PFSK-1 (cell line): Measurements from ENCODE around the gene CREG1.

Experiments
- FOXP2 ChIP-seq: optimal IDR thresholded peaks from 2 replicates; pipeline ENCODE3; 2011; ENCODE audit warnings: borderline replicate concordance, control low read depth, inconsistent platforms; ENCODE audit not compliant: insufficient read depth; ENCODE audit errors: extremely low read length, extremely low read depth
- POLR2AphosphoS5 ChIP-seq: IDR thresholded peaks from 2 replicates; pipeline ENCODE4 v1.6.1; 2012; ENCODE audit warnings: low read depth, mild to moderate bottlenecking, control low read depth, low read length, moderate library complexity
- REST ChIP-seq, 2 experiments: IDR thresholded peaks; 2 replicates each; pipeline versions ENCODE4 v1.6.1 to v1.8.0; 2011 to 2012; ENCODE audit warnings: low read depth in 2 of 2, low read length in 2 of 2, control low read depth in 1 of 2, inconsistent platforms in 1 of 2, mild to moderate bottlenecking in 1 of 2, moderate library complexity in 1 of 2; ENCODE audit not compliant: insufficient read depth in 1 of 2
- SIN3A ChIP-seq: IDR thresholded peaks from 2 replicates; pipeline ENCODE4 v1.6.1; 2012; ENCODE audit warnings: mild to moderate bottlenecking, low read length, moderate library complexity, borderline replicate concordance; ENCODE audit not compliant: insufficient read depth
- TAF1 ChIP-seq: IDR thresholded peaks from 2 replicates; pipeline ENCODE4 v1.6.1; 2012; ENCODE audit warnings: low read length, control low read depth, borderline replicate concordance; ENCODE audit not compliant: insufficient read depth

CREG1 gene

GRCh38 chr1:167593860-167594259 lies 40.3 kb upstream of the CREG1 start:
- no peak for TF ChIP-seq SIN3A
- no peak for TF ChIP-seq FOXP2
- TF ChIP-seq REST (IDR thresholded peaks at IDR 0.05; ENCODE audit: insufficient read depth in 1 of 2, low read depth in 2 of 2, low read length in 2 of 2), result no peak
- TF ChIP-seq POLR2AphosphoS5, result no peak
- no peak for TF ChIP-seq TAF1

GRCh38 chr1:167592475-167592874 lies 38.9 kb upstream of the CREG1 start:
- TF ChIP-seq FOXP2 (no peak), POLR2AphosphoS5 (no peak), REST (IDR thresholded peaks at IDR 0.05; ENCODE audit: insufficient read depth in 1 of 2, low read depth in 2 of 2, low read length in 2 of 2) (no peak), SIN3A (no peak), TAF1 (no peak)

- TF ChIP-seq FOXP2, result no peak
- TF ChIP-seq POLR2AphosphoS5, result no peak
- TF ChIP-seq TAF1, result no peak
- TF ChIP-seq SIN3A, result no peak
- TF ChIP-seq REST (IDR thresholded peaks at IDR 0.05; ENCODE audit: insufficient read depth in 1 of 2, low read depth in 2 of 2, low read length in 2 of 2), result no peak
These were observed 34.8 kb upstream of the CREG1 start for GRCh38 chr1:167588361-167588760.

GRCh38 chr1:167587872-167588271 lies 34.3 kb upstream of the CREG1 start:
- no peak for TF ChIP-seq REST (IDR thresholded peaks at IDR 0.05; ENCODE audit: insufficient read depth in 1 of 2, low read depth in 2 of 2, low read length in 2 of 2)

- TF ChIP-seq REST (IDR thresholded peaks at IDR 0.05; ENCODE audit: insufficient read depth in 1 of 2, low read depth in 2 of 2, low read length in 2 of 2), result no peak
- no peak for TF ChIP-seq TAF1
- TF ChIP-seq SIN3A, result no peak
- TF ChIP-seq FOXP2, result no peak
- no peak for TF ChIP-seq POLR2AphosphoS5
These were observed 33.8 kb upstream of the CREG1 start for GRCh38 chr1:167587342-167587741.
